Prostate gland (tissue), 2 donors: Measurements from ENCODE around the gene TMEM131L.

Experiments used
- POLR2AphosphoS5 ChIP-seq: sonication (generic); formaldehyde crosslinking; IDR thresholded peaks from one replicate; pipeline ENCODE4 v1.6.1; 2017; ENCODE audit warnings: antibody characterized with exemption
- TF ChIP-seq, protein P1 (sequence below), 4 experiments: fragments of 200-600 bp in 2 of 4; fragments of 450-650 bp in 2 of 4; sonication (generic) in 2 of 4; IDR thresholded peaks; 1 replicate in 3 of 4; 2 replicates in 1 of 4; pipeline ENCODE4 v1.5.1; 2016 to 2019; ENCODE audit warnings: antibody characterized with exemption in 4 of 4, mild to moderate bottlenecking in 2 of 4, moderate library complexity in 2 of 4

- TF ChIP-seq, protein P1, sequence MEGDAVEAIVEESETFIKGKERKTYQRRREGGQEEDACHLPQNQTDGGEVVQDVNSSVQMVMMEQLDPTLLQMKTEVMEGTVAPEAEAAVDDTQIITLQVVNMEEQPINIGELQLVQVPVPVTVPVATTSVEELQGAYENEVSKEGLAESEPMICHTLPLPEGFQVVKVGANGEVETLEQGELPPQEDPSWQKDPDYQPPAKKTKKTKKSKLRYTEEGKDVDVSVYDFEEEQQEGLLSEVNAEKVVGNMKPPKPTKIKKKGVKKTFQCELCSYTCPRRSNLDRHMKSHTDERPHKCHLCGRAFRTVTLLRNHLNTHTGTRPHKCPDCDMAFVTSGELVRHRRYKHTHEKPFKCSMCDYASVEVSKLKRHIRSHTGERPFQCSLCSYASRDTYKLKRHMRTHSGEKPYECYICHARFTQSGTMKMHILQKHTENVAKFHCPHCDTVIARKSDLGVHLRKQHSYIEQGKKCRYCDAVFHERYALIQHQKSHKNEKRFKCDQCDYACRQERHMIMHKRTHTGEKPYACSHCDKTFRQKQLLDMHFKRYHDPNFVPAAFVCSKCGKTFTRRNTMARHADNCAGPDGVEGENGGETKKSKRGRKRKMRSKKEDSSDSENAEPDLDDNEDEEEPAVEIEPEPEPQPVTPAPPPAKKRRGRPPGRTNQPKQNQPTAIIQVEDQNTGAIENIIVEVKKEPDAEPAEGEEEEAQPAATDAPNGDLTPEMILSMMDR (IDR thresholded peaks at IDR 0.05): no peak
- TF ChIP-seq POLR2AphosphoS5: peak; percentile 62
Measured at GRCh38 chr4:153556435-153556815, 90.3 kb downstream of the TMEM131L start.
